HG03520 (cell line): Measurements from ENCODE around the gene RETREG1.
"Not testable (repeated sequence)": the region's sequence is repeated elsewhere in the genome, so short reads cannot be mapped to it uniquely, and the experiment has no call there.

Source experiments
- ATAC-seq: cut with Tn5 transposase; IDR thresholded peaks from one replicate; pipeline ENCODE4 v1.9.1; 2021; ENCODE audit warnings: mild to moderate bottlenecking, moderate library complexity; ENCODE audit not compliant: unreplicated experiment

The RETREG1 gene

GRCh38 chr5:16493261-16493660 lies 123.5 kb downstream of the RETREG1 start:
- no peak for ATAC-seq

GRCh38 chr5:16492398-16493140 lies 124.2 kb downstream of the RETREG1 start:
- ATAC-seq: no peak

- ATAC-seq: no peak
These were observed 125.9 kb downstream of the RETREG1 start for GRCh38 chr5:16490911-16491310.

- ATAC-seq: peak; percentile 75
These were observed 127.4 kb downstream of the RETREG1 start for GRCh38 chr5:16489322-16489791.

GRCh38 chr5:16487456-16487855 lies 129.3 kb downstream of the RETREG1 start:
- ATAC-seq: no peak

GRCh38 chr5:16486711-16487111 lies 130.1 kb downstream of the RETREG1 start:
- no peak for ATAC-seq

GRCh38 chr5:16485656-16486055 lies 131.1 kb downstream of the RETREG1 start:
- ATAC-seq: no peak

- ATAC-seq: no peak
These were observed 132.7 kb downstream of the RETREG1 start for GRCh38 chr5:16484081-16484480.

GRCh38 chr5:16483361-16483760 lies 133.4 kb downstream of the RETREG1 start:
- no peak for ATAC-seq

- no peak for ATAC-seq
These were observed 133.9 kb downstream of the RETREG1 start for GRCh38 chr5:16482891-16483290.

GRCh38 chr5:16480821-16481538 lies 135.8 kb downstream of the RETREG1 start:
- ATAC-seq: no peak

GRCh38 chr5:16480144-16480543 lies 136.7 kb downstream of the RETREG1 start:
- ATAC-seq: no peak

- no peak for ATAC-seq
These were observed 139.3 kb downstream of the RETREG1 start for GRCh38 chr5:16477541-16477940.

GRCh38 chr5:16476417-16476816 lies 140.4 kb downstream of the RETREG1 start:
- ATAC-seq: not testable (repeated sequence)

GRCh38 chr5:16471387-16471786 lies 145.4 kb downstream of the RETREG1 start:
- ATAC-seq: no peak

GRCh38 chr5:16467363-16468219 lies 149.2 kb downstream of the RETREG1 start:
- ATAC-seq: peak; percentile 80

GRCh38 chr5:16465544-16466432 lies 151.0 kb downstream of the RETREG1 start, which contains the start of gene ZNF622:
TSS of gene ZNF622 (minus strand) at chr5:16465800. CDS start at chr5:16465665, 135 bp downstream.
- ATAC-seq: peak; percentile 75

- ATAC-seq: no peak
These were observed 151.9 kb downstream of the RETREG1 start for GRCh38 chr5:16464664-16465543.

- ATAC-seq: no peak
These were observed 152.6 kb downstream of the RETREG1 start for GRCh38 chr5:16464231-16464630.
